Loucy (cell line): ENCODE measurements around the gene KRTAP17-1.

Source experiments
- CTCF ChIP-seq: fragments of 200-600 bp; sonication (generic); conservative IDR thresholded peaks from 2 replicates; pipeline ENCODE4 v1.5.1; 2014; ENCODE audit warnings: mild to moderate bottlenecking, antibody characterized with exemption, low read length
- EZH2phosphoT487 ChIP-seq: fragments of 200-600 bp; IDR thresholded peaks from 2 replicates; pipeline ENCODE4 v1.6.1; 2018; ENCODE audit warnings: antibody characterized with exemption, mild to moderate bottlenecking, moderate library complexity, borderline replicate concordance

GRCh38 chr17:41340934-41341861, 25.7 kb upstream of the KRTAP17-1 start:
- TF ChIP-seq CTCF (no peak), EZH2phosphoT487 (no peak)
